ENCODE results near the gene CACNA1C.

GRCh38 chr12:2492236-2492635 is 439.4 kb downstream of the CACNA1C start:
- TF ChIP-seq CTCF (conservative IDR thresholded peaks at IDR 0.05 in 1 of 2, IDR thresholded peaks at IDR 0.05 in 1 of 2; ENCODE audit: extremely low read depth in 1 of 2, insufficient read depth in 1 of 2, low read depth in 1 of 2, low read length in 2 of 2) = no peak
- TF ChIP-seq EZH2 (IDR thresholded peaks at IDR 0.05; ENCODE audit: borderline replicate concordance, low read length) = no peak
